Measurements from ENCODE around the gene SLC1A3.

The SLC1A3 gene

DNA sequence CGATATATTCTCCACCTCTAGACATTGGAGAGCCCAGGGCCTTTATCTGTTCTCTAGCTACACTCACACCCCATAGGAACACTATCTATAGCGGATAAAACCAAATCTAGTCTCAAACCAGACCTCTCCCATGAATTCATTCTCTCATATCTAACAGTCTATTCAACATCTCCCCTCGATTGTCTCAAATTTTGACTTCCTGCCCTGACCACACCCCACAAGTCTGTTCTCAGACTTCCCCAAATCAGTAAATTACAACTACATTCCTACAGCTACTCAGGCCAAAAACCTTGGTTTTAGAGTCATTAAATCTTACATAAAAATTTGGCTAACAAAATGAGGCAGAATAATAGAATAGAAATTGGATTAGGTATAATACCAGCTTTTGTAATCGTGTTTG, 12.5 kb upstream of the SLC1A3 start:
- TF ChIP-seq, protein P1, sequence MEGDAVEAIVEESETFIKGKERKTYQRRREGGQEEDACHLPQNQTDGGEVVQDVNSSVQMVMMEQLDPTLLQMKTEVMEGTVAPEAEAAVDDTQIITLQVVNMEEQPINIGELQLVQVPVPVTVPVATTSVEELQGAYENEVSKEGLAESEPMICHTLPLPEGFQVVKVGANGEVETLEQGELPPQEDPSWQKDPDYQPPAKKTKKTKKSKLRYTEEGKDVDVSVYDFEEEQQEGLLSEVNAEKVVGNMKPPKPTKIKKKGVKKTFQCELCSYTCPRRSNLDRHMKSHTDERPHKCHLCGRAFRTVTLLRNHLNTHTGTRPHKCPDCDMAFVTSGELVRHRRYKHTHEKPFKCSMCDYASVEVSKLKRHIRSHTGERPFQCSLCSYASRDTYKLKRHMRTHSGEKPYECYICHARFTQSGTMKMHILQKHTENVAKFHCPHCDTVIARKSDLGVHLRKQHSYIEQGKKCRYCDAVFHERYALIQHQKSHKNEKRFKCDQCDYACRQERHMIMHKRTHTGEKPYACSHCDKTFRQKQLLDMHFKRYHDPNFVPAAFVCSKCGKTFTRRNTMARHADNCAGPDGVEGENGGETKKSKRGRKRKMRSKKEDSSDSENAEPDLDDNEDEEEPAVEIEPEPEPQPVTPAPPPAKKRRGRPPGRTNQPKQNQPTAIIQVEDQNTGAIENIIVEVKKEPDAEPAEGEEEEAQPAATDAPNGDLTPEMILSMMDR (IDR thresholded peaks at IDR 0.05), result no peak

- TF ChIP-seq, protein P1 (IDR thresholded peaks at IDR 0.05), result no peak
Measured at GRCh38 chr5:36596247-36596646, 10.2 kb upstream of the SLC1A3 start.

DNA sequence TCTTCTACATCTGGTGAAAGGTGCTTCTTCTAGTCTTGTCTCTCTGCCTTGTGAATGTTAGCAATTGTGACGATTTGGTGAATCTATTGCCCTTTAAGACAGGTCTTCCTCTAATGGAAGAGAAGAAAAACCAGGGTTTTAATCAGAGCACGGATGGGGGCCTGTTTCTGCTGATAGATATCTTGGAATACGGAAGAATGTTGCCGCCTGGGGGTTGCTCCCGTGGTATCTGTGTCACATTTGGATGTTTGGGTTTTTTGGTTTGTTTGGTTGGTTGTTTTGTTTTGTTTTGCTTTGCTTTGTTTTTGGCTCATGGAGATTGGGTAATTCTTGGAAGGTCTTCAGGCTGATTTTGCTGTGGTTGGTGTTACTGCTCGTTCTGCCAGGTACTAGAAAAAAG, 9.7 kb upstream of the SLC1A3 start:
- TF ChIP-seq, protein P1 (IDR thresholded peaks at IDR 0.05), result no peak

DNA sequence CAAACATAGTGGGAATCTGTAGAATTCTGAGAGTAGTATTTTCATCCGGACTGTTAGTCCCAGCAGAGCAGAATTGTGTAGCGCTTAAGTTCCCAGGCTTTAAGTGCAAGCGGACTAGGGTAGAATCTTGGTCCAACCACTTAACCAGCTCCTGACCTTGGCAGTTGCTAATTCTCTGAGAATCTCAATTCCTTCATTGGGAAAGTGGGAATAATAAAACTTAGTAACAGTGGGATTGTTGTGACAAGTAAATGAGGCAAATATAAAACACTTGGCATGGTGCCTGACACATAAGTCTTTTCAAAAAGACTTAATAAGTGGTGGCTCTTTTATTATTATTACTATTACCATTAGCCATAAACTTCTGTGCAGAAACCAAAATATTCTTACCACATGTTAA, 8.4 kb upstream of the SLC1A3 start:
- TF ChIP-seq, protein P1 (IDR thresholded peaks at IDR 0.05), result no peak

DNA sequence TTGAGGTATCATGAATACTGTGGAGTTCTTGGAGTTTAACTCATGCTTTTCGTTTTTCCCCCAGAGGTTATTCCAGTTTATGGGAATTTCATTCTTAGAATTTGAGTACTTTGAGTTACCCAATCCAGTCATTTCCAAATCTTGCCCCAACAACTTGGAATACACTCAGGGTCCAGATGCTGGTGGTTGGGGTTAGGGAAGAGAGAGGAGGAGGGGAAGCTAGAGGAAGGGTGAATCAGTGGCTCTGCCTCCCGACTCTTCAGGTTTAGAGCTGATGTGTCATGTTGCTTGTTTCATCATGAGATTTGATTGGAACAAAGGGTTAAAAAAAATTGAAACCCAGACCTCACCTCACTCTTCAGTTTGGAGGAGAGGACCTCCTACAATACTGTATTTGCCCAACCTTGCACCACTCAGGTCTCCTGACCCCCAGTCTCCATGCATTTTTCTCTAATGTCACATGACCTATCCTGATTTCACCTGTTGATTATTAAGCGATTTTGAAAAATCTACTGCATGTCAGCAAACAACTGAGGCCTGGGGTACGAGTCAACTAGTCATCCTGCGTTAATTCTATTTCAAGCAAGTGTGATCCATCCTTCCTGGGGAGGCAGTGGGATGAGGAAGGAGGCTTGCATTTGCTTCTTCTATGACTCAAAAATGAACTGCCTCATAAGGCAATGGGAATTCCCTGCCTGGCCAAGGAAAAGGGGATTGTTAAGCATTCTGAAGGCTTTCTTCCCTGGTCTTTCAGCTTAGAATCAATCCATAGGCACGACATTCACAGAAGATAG, 6.2 kb upstream of the SLC1A3 start:
- TF ChIP-seq, protein P1 (IDR thresholded peaks at IDR 0.05), result no peak

GRCh38 chr5:36600917-36601527, 5.4 kb upstream of the SLC1A3 start:
- TF ChIP-seq, protein P1 (IDR thresholded peaks at IDR 0.05), result no peak

DNA sequence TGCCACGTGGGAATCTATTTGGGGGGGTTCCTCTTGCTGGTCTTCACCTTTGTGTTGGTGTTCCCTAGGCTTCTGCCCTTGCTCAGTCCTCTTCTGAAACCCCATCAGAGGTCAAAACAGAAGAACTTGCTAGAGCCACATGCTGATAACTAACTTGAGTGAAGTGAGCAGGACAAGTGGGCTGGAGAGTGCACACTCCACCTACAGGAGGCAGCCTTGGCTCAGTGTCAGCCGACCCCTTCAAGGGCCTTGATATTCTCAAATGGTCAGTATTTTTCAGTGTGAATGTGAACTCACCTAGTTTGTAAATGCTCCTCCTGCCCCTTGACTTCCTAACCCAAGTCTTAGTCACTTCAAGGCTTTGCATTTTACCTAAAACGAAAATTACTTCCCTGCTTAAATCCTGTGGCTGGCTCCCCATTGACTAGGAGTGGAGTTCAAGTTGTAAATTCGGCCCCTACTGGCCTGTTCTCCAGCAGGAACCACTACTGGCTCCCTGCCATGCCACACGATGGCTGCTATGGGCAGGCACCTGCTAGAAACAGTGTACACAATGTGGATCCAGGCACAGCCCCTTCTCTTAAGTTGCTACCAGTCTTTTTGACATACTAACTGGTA, 3.6 kb upstream of the SLC1A3 start:
- TF ChIP-seq, protein P1 (IDR thresholded peaks at IDR 0.05), result no peak

Data from LNCAP (cell line).